HCT116 (cell line): ENCODE data around the gene ATP13A3.

ENCODE experiments used
- EZH2 ChIP-seq: fragments of 200-600 bp; sonication (generic); IDR thresholded peaks from 2 replicates; pipeline ENCODE4 v1.6.1; 2017; ENCODE audit warnings: antibody characterized with exemption, mixed run types
- EZH2phosphoT487 ChIP-seq: fragments of 200-600 bp; IDR thresholded peaks from 2 replicates; pipeline ENCODE4 v1.6.1; 2018; ENCODE audit warnings: antibody characterized with exemption, borderline replicate concordance
- TF ChIP-seq, protein P1 (sequence below): IDR thresholded peaks from 2 replicates; pipeline ENCODE4 v1.6.1; 2012; ENCODE audit warnings: low read depth

DNA sequence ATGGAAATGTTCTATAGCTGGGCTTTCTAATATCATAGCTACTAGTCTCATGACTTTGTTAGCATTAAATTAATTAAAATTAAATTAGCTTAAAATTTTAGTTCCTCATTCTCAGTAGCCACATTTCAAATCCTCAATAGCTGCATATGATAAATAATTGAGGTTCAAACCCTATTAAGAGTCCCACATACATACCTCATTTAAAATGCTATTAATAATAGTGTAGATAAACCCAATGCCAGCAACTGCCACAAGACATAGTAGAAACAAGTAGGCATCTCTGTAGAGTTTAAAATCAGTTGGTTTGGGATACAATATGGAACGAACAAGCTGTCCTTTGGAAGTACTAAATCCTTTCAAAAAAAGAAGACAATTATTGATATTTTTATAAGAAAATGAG, 39.1 kb downstream of the ATP13A3 start:
- TF ChIP-seq EZH2, result no peak
- TF ChIP-seq, protein P1, sequence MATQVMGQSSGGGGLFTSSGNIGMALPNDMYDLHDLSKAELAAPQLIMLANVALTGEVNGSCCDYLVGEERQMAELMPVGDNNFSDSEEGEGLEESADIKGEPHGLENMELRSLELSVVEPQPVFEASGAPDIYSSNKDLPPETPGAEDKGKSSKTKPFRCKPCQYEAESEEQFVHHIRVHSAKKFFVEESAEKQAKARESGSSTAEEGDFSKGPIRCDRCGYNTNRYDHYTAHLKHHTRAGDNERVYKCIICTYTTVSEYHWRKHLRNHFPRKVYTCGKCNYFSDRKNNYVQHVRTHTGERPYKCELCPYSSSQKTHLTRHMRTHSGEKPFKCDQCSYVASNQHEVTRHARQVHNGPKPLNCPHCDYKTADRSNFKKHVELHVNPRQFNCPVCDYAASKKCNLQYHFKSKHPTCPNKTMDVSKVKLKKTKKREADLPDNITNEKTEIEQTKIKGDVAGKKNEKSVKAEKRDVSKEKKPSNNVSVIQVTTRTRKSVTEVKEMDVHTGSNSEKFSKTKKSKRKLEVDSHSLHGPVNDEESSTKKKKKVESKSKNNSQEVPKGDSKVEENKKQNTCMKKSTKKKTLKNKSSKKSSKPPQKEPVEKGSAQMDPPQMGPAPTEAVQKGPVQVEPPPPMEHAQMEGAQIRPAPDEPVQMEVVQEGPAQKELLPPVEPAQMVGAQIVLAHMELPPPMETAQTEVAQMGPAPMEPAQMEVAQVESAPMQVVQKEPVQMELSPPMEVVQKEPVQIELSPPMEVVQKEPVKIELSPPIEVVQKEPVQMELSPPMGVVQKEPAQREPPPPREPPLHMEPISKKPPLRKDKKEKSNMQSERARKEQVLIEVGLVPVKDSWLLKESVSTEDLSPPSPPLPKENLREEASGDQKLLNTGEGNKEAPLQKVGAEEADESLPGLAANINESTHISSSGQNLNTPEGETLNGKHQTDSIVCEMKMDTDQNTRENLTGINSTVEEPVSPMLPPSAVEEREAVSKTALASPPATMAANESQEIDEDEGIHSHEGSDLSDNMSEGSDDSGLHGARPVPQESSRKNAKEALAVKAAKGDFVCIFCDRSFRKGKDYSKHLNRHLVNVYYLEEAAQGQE, result no peak
- no peak for TF ChIP-seq EZH2phosphoT487
